Esophagus muscularis mucosa (tissue), 4 donors: ENCODE data around the gene GPRIN3. TPM values are rescaled to one million over a fixed set of nuclear protein-coding genes. Genes with fewer than 3 reads are reported as not detected.

Experiments used
- DNase-seq: peaks from one replicate; pipeline ENCODE4 v3.0.0-alpha.2; 2017; ENCODE audit errors: extremely low spot score
- H3K27ac ChIP-seq, 4 donors: fragments of 200-600 bp; sonication (generic); replicated peaks in 1 of 4; 1 replicate in 3 of 4; 2 replicates in 1 of 4; pipeline ENCODE4 v1.5.1; 2016 to 2019; ENCODE audit warnings: mild to moderate bottlenecking in 1 of 4
- H3K27me3 ChIP-seq, 4 donors: fragments of 200-600 bp; sonication (generic); one replicate each; pipeline versions ENCODE4 v1.5.1 to v1.6.0; 2016 to 2019
- H3K36me3 ChIP-seq, 4 donors: fragments of 200-600 bp; sonication (generic); one replicate each; pipeline ENCODE4 v1.5.1; 2016 to 2019
- H3K4me1 ChIP-seq, 4 donors: fragments of 200-600 bp; sonication (generic); one replicate each; pipeline ENCODE4 v1.5.1; 2016 to 2019
- H3K4me3 ChIP-seq, 4 donors: fragments of 200-600 bp; sonication (generic); 1 replicate in 2 of 4; 2 replicates in 2 of 4; pipeline ENCODE4 v1.5.1; 2016 to 2019; ENCODE audit warnings: mild to moderate bottlenecking in 4 of 4, moderate library complexity in 1 of 4
- H3K9me3 ChIP-seq, 4 donors: fragments of 200-600 bp; sonication (generic); 1 replicate in 3 of 4; 2 replicates in 1 of 4; pipeline ENCODE4 v1.5.1; 2016 to 2019
- EP300 ChIP-seq: sonication (generic); formaldehyde crosslinking; IDR thresholded peaks from one replicate; pipeline ENCODE4 v1.6.1; 2017; ENCODE audit warnings: antibody characterized with exemption
- POLR2A ChIP-seq: fragments of 450-650 bp; IDR thresholded peaks from one replicate; pipeline ENCODE4 v1.6.1; 2017; ENCODE audit warnings: antibody characterized with exemption, moderate library complexity, mild to moderate bottlenecking, low read depth
- POLR2AphosphoS5 ChIP-seq, 2 donors: sonication (generic); formaldehyde crosslinking; IDR thresholded peaks; one replicate each; pipeline ENCODE4 v1.6.1; 2017; ENCODE audit warnings: antibody characterized with exemption in 2 of 2
- WGBS: methylation state at CpG from one replicate; pipeline ENCODE4 v1.1.5; 2018; 5-methylcytosine and 5-hydroxymethylcytosine counted together
- intact Hi-C: fragments of 100-400 bp; cut with DNase I; formaldehyde crosslinking; loops from one replicate; pipeline ENCODE4 v1.15.1; 2023
- total RNA-seq, 4 donors: library from RNA; depleted of rRNA; stranded (reverse); fragments of >200 nt; gene quantifications; one replicate each; pipeline versions ENCODE4 v1.1.0 to v1.2.1, GENCODE V29; 2016
- TF ChIP-seq, protein P1 (sequence below), 3 experiments: fragments of 200-600 bp in 2 of 3; fragments of 450-650 bp in 1 of 3; sonication (generic) in 2 of 3; IDR thresholded peaks; one replicate each; pipeline ENCODE4 v1.5.1; 2017 to 2019; ENCODE audit warnings: antibody characterized with exemption in 3 of 3, mild to moderate bottlenecking in 2 of 3, moderate library complexity in 1 of 3

GPRIN3 gene
- total RNA-seq, 4 donors from 2014 or later: 2.5 to 3.6 (median 2.8) TPM

DNA sequence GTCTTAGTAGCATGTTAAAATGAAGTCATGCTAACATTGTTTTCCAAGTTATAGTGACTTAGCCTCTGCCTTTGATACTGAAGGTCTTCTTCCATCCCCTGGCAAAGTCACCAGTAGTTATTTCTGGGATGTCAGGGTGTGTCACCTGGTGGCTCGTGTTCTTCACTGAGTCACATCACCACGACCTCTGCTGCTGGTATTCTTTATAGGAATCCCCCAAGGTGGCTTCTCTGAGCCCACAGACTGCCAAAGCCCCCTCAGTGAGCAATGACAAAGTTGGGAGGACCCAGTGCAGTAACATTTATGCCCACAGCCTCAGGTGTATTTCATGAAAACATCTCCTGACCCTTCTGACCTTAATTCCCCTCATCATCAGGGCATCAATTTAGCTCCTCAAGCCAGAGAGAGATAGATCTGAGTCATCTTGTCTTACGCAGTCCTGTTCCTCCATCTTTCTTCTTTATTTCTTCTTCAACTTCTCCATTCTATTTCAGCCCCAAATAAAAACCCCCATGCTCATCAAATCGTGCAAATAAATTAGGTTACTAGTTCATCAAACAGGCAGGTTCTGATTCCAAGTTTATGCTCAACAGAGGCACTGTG, 29.3 kb upstream of the GPRIN3 start:
- peaks cover 0 to 23% (median 12%) of the 10 kb centered on the region in 4 donors for H3K4me1 ChIP-seq
- 73% methylated on average over 4 of the region's 4 CpGs for WGBS
- no peaks in the 10 kb centered on the region for H3K9me3 ChIP-seq
- no peak for DNase-seq
- intact Hi-C loops: no loop called here
- TF ChIP-seq, protein P1, sequence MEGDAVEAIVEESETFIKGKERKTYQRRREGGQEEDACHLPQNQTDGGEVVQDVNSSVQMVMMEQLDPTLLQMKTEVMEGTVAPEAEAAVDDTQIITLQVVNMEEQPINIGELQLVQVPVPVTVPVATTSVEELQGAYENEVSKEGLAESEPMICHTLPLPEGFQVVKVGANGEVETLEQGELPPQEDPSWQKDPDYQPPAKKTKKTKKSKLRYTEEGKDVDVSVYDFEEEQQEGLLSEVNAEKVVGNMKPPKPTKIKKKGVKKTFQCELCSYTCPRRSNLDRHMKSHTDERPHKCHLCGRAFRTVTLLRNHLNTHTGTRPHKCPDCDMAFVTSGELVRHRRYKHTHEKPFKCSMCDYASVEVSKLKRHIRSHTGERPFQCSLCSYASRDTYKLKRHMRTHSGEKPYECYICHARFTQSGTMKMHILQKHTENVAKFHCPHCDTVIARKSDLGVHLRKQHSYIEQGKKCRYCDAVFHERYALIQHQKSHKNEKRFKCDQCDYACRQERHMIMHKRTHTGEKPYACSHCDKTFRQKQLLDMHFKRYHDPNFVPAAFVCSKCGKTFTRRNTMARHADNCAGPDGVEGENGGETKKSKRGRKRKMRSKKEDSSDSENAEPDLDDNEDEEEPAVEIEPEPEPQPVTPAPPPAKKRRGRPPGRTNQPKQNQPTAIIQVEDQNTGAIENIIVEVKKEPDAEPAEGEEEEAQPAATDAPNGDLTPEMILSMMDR (IDR thresholded peaks at IDR 0.05): no peak
- TF ChIP-seq POLR2AphosphoS5 (IDR thresholded peaks at IDR 0.05): no peak
- no peak for TF ChIP-seq EP300
- no peak for TF ChIP-seq POLR2A
- H3K27ac ChIP-seq: no peak overlapping the region
- H3K27me3 ChIP-seq: no peaks in the 10 kb centered on the region
- no peak overlapping the region for H3K4me3 ChIP-seq
- H3K36me3 ChIP-seq: no peaks in the 10 kb centered on the region

DNA sequence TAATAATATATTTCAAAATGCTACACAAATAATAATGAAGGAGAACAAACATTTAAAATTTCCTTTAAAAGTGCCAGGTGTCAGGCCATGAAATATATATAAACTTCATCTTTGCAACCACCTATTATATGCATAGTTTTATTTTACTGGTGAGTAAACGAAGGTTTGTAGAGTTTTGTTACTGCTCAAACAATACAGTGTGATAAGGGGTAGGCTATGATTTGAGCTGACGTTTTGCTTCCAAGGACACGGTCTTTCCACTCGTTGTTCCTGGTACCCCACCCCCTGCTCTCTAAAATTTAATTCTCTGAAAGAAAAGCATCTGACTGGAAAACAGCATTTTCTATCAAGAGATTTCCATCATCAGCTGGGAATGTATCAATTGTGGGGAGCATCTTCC, 27.2 kb upstream of the GPRIN3 start:
- Histone ChIP-seq H3K4me3 (no peak overlapping the region), H3K36me3 (no peaks in the 10 kb centered on the region), H3K27me3 (no peaks in the 10 kb centered on the region), H3K9me3 (no peaks in the 10 kb centered on the region), H3K27ac (no peak overlapping the region), H3K4me1 (peaks cover 0 to 23% (median 12%) of the 10 kb centered on the region in 4 donors)
- no peak for DNase-seq
- TF ChIP-seq POLR2A (no peak), EP300 (no peak), POLR2AphosphoS5 (IDR thresholded peaks at IDR 0.05) (no peak)
- TF ChIP-seq, protein P1 (IDR thresholded peaks at IDR 0.05): no peak
- WGBS: 76% methylated on average over 4 of the region's 4 CpGs
- intact Hi-C loops: no loop called here

DNA sequence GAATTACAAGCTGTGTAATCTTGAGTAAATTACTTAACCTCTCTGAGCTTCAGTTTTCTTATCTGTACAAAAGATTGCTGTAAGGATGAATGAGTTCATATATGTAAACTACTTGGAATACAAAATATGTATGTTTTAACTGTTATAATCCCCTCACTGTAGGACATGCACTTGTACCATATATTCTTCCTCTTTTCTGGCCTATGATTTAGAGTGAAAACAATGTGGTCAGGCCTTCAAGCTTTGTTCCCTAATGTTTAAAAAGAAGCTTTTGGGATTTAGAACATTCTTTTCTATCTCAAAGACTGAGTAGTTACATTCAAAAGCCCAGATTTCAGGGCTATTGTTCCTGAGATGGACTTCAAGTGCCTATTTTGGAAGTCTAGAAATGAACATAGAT, 26.7 kb upstream of the GPRIN3 start:
- Histone ChIP-seq H3K4me1 (peaks cover 0 to 19% (median 9%) of the 10 kb centered on the region in 4 donors), H3K36me3 (no peaks in the 10 kb centered on the region), H3K27ac (no peak overlapping the region), H3K27me3 (no peaks in the 10 kb centered on the region), H3K4me3 (no peak overlapping the region), H3K9me3 (no peaks in the 10 kb centered on the region)
- intact Hi-C loops: no loop called here
- no peak for DNase-seq
- TF ChIP-seq POLR2AphosphoS5 (IDR thresholded peaks at IDR 0.05): no peak
- TF ChIP-seq, protein P1 (IDR thresholded peaks at IDR 0.05): no peak
- no peak for TF ChIP-seq EP300
- no peak for TF ChIP-seq POLR2A

DNA sequence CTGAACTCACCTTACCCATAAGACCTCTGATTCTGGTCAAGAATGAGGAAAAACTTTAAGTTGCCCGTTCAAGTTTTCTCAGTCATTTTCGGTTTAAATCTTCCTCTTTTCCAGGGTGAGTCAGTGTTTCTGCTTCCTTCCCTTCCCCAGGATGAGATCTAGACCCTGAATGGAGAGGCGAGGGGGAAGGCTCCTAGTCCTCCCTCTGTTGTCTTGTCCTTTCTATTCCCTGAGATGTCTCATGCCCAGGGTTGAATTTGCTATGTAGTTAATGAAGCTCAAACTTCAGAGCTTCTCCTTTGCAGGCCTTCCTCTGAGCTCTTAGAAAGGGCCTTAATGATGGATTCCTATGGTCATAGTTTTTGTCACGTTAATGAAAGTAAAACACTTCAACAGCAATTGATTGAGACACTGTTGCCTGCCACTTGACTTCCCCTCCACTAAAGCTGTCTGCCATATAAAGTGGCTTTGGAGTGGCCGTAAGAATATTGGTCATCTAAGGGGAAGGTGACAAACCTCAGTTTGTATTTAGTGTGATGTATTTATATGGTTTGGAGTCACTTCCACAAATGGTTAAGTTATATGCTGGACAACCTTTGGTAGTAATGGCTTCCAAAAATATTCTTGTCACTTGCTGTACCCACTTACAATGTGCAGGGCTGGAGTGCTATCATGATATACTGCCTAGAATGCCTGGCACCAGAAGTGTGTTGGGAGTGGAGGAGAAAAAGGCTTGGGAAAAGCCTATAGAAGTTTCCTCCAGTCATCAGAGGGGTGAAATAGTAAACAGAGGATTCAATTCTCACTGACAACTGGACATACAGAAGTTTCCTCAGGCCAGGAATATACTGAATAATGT, 24.3 kb upstream of the GPRIN3 start:
- Histone ChIP-seq H3K4me1 (peaks cover 0 to 17% (median 9%) of the 10 kb centered on the region in 4 donors), H3K27me3 (no peaks in the 10 kb centered on the region), H3K4me3 (no peak overlapping the region), H3K36me3 (no peaks in the 10 kb centered on the region), H3K9me3 (no peaks in the 10 kb centered on the region), H3K27ac (no peak overlapping the region)
- TF ChIP-seq EP300 (no peak), POLR2A (no peak), POLR2AphosphoS5 (IDR thresholded peaks at IDR 0.05) (no peak)
- TF ChIP-seq, protein P1 (IDR thresholded peaks at IDR 0.05): no peak
- intact Hi-C loops: no loop called here
- DNase-seq: no peak
- WGBS: 85% methylated on average over 5 of the region's 5 CpGs
